IMR-90 (cell line): ENCODE data around the gene GCM1.

Experiments used
- BHLHE40 ChIP-seq: fragments of 150-350 bp; IDR thresholded peaks from 2 replicates; pipeline ENCODE4 v1.6.1; 2016; ENCODE audit warnings: mild to moderate bottlenecking, low read depth, low read length
- CEBPB ChIP-seq: IDR thresholded peaks from 2 replicates; pipeline ENCODE4 v1.6.1; 2012; ENCODE audit warnings: low read depth, low read length, improper control_type of control experiment
- CTCF ChIP-seq: conservative IDR thresholded peaks from 2 replicates; pipeline ENCODE4 v1.5.1; 2012; ENCODE audit warnings: mild to moderate bottlenecking, low read depth, low read length, improper control_type of control experiment
- MAFK ChIP-seq: IDR thresholded peaks from 2 replicates; pipeline ENCODE4 v1.6.1; 2012; ENCODE audit warnings: low read depth, low read length, improper control_type of control experiment
- MXI1 ChIP-seq: IDR thresholded peaks from 2 replicates; pipeline ENCODE4 v1.6.1; 2012; ENCODE audit warnings: low read depth, mild to moderate bottlenecking, low read length, moderate library complexity, borderline replicate concordance
- NFE2L2 ChIP-seq: fragments of 150-350 bp; IDR thresholded peaks from 2 replicates; pipeline ENCODE4 v1.6.1; 2016; ENCODE audit warnings: low read depth, mild to moderate bottlenecking, low read length
- POLR2A ChIP-seq: IDR thresholded peaks from 2 replicates; pipeline ENCODE4 v1.6.1; 2012; ENCODE audit warnings: mild to moderate bottlenecking, low read depth, low read length
- RAD21 ChIP-seq: IDR thresholded peaks from 2 replicates; pipeline ENCODE4 v1.6.1; 2012; ENCODE audit warnings: low read length, improper control_type of control experiment
- RCOR1 ChIP-seq: IDR thresholded peaks from 2 replicates; pipeline ENCODE4 v1.6.1; 2012; ENCODE audit warnings: mild to moderate bottlenecking, low read length, improper control_type of control experiment; ENCODE audit not compliant: insufficient replicate concordance
- USF2 ChIP-seq: fragments of 150-350 bp; IDR thresholded peaks from 2 replicates; pipeline ENCODE4 v1.6.1; 2017; ENCODE audit warnings: mild to moderate bottlenecking, antibody characterized with exemption, low read length, low read depth

GRCh38 chr6:53172468-53172803 lies 23.8 kb upstream of the GCM1 start:
- TF ChIP-seq POLR2A = no peak
- TF ChIP-seq CTCF = no peak
- no peak for TF ChIP-seq CEBPB
- no peak for TF ChIP-seq NFE2L2
- no peak for TF ChIP-seq USF2
- no peak for TF ChIP-seq RAD21
- TF ChIP-seq MXI1 = no peak
- no peak for TF ChIP-seq BHLHE40
- TF ChIP-seq MAFK = peak; percentile 50; the same call in 1 of the 2 replicates
- TF ChIP-seq RCOR1 = no peak
